Gastrocnemius medialis (tissue), 4 donors: Measurements from ENCODE around the gene ZNF318.

ENCODE experiments used
- POLR2A ChIP-seq, 2 donors: fragments of 450-650 bp; IDR thresholded peaks; one replicate each; pipeline ENCODE4 v1.6.1; 2017; ENCODE audit warnings: antibody characterized with exemption in 2 of 2, mild to moderate bottlenecking in 2 of 2, moderate library complexity in 2 of 2
- TF ChIP-seq, protein P1 (sequence below), 5 experiments: fragments of 450-650 bp in 3 of 5; fragments of 200-600 bp in 2 of 5; sonication (generic) in 2 of 5; IDR thresholded peaks in 4 of 5; conservative IDR thresholded peaks in 1 of 5; 1 replicate in 4 of 5; 2 replicates in 1 of 5; pipeline ENCODE4 v1.5.1; 2016 to 2019; ENCODE audit warnings: antibody characterized with exemption in 5 of 5, mild to moderate bottlenecking in 3 of 5, moderate library complexity in 3 of 5

- TF ChIP-seq POLR2A (IDR thresholded peaks at IDR 0.05), result no peak
- TF ChIP-seq, protein P1, sequence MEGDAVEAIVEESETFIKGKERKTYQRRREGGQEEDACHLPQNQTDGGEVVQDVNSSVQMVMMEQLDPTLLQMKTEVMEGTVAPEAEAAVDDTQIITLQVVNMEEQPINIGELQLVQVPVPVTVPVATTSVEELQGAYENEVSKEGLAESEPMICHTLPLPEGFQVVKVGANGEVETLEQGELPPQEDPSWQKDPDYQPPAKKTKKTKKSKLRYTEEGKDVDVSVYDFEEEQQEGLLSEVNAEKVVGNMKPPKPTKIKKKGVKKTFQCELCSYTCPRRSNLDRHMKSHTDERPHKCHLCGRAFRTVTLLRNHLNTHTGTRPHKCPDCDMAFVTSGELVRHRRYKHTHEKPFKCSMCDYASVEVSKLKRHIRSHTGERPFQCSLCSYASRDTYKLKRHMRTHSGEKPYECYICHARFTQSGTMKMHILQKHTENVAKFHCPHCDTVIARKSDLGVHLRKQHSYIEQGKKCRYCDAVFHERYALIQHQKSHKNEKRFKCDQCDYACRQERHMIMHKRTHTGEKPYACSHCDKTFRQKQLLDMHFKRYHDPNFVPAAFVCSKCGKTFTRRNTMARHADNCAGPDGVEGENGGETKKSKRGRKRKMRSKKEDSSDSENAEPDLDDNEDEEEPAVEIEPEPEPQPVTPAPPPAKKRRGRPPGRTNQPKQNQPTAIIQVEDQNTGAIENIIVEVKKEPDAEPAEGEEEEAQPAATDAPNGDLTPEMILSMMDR (IDR thresholded peaks at IDR 0.05 in 4 of 5, conservative IDR thresholded peaks at IDR 0.05 in 1 of 5), result no peak
Measured at GRCh38 chr6:43361269-43361668, 8.2 kb downstream of the ZNF318 start.
